GM18868 (cell line): Measurements from ENCODE around the gene FBXL17.
A peak's percentile ranks its signal among the peaks of the same experiment; 100 is the strongest.
"Not testable (repeated sequence)": the region's sequence is repeated elsewhere in the genome, so short reads cannot be mapped to it uniquely, and the experiment has no call there.

Experiments
- ATAC-seq: cut with Tn5 transposase; IDR thresholded peaks from one replicate; pipeline ENCODE4 v1.9.1; 2021; ENCODE audit warnings: mild to moderate bottlenecking, moderate library complexity; ENCODE audit not compliant: unreplicated experiment

The FBXL17 gene

GRCh38 chr5:108312258-108312657 is 69.6 kb downstream of the FBXL17 start:
- no peak for ATAC-seq

- ATAC-seq: no peak
These were observed 70.2 kb downstream of the FBXL17 start for GRCh38 chr5:108311682-108312081.

DNA sequence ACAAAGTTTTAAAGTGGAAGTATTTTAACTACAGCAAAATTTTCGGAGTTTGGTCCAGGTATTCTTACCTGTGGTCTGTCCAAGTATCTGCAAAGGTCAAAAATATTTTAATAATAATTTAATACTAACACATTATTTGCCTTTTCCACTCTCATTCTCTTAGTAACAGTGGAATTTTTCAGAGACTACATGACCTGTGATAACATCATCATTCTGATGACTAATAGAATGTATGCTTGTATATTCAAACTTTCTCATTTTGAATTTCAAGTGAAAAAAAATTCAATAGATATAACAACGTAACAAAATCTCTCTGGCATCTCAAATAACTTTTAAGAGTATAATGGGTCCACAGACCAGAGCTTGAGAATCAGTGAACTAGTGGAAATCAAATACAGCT is 78.3 kb downstream of the FBXL17 start:
- no peak for ATAC-seq

- no peak for ATAC-seq
These were observed 78.8 kb downstream of the FBXL17 start for GRCh38 chr5:108303086-108303485.

- ATAC-seq: no peak
These were observed 84.8 kb downstream of the FBXL17 start for GRCh38 chr5:108297042-108297601.

GRCh38 chr5:108295578-108296368 is 86.1 kb downstream of the FBXL17 start:
- no peak for ATAC-seq

DNA sequence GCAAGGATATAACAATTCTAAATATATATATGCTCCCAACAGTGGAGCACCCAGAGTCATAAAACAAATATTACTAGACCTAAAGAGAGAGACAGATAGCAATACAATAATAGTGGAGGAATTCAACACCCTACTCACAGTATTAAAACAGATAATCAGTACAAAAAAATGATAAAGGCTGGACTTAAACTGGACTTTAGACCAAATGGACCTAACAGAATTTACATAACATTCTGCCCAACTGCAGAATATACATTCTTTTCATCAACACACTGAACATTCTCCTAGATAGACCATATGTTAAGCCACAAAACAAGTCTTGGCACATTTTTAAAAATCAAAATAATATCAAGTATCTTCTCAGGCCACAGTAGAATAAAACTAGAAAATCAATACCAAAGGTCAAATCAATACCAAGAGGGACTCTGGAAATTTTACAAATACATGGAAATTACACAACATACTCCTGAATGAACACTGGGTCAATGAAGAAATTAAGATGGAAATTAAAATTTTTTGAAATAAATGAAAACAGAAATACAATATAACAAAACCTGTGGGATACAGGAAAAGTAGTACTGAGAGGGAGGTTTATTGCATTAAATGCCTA is 100.8 kb downstream of the FBXL17 start:
- no peak for ATAC-seq

DNA sequence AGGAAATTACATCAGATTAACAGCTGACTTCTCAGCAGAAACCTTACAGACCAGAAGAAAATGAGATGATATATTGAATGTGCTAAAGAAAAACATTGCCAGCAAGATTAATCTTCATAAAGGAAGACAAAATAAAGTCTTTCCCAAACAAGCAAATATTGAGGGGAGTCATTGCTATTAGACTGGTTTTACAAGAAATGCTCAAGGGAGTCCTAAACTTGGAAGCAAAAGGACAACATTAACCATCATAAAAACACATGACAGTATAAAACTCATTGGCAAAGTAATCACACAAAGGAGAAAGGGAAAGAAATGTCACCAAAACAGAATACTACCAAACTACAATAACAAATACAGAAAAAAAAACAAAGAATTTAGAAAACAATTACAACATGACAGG is 101.7 kb downstream of the FBXL17 start:
- no peak for ATAC-seq

- no peak for ATAC-seq
These were observed 103.3 kb downstream of the FBXL17 start for GRCh38 chr5:108278285-108279240.

GRCh38 chr5:108276187-108277050 is 105.5 kb downstream of the FBXL17 start:
- no peak for ATAC-seq

DNA sequence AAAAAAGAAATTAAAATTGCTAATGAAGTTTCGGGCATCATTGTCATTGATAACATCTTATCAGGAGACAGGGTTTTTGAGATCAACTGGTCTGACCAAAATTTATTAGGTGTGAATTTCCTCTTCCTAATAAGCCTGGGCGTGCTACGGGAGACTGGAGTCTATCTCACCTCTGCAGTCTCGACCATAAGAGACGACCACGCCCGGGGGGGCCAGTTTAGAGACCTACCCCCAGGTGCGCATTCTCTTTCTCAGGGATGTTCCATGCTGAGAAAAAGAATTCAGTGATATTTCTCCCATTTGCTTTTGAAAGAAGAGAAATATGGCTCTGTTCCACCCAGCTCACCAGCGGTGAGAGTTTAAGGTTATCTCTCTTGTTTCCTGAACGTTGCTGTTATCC is 107.8 kb downstream of the FBXL17 start:
- ATAC-seq: not testable (repeated sequence)

DNA sequence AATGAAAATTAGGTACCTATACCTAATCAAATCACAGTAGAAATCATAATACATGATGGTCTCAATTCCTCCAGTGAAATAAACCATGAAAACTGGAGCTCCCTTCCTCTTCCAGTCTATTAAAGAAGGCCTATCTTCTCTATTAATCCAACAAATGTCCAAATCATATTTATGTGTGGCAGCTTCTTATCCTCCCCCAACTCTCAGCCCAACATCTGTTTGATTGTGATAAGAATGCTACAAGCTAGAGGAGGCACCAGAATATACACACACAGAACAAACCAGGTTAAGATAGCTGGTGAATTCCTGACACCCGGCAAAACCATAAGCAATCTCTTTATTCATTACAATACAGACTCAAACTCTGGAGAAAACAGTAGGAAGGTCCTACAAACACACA is 110.8 kb downstream of the FBXL17 start:
- no peak for ATAC-seq

DNA sequence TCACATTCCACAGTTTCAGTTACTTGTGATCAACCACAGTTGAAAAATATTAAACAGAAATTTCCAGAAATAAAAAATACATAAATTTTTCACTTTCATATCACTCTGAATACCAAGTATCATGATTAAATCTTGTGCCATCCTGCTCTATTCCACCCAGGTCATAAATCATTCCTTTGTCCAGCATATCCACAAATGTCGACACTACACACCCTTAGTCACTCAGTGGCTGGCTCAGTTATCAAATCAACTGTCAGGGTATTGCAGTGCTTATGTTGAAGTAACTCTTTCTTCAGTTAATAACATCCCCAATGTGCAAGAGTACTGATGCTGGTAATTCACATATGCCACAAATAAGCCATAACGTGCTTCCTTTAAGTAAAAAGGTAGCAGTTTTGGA is 115.7 kb downstream of the FBXL17 start:
- no peak for ATAC-seq

DNA sequence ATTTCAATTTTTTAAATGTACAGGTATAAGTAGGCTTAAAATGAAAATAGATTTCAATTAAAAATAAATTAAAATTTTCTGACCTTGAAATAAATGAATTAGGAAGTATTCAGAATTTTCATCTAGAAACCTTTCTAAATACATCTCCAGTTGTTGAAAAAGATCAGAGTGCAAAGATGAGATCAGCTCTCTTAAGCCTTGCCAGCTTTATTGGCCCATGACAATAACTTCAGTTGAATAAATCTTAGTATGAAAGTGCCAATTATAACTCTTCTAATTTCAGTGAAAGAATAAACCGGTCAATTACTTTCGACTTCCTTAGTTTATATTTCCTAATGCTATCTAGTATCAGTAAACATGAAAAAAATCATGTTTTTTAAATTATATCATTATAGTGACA is 117.4 kb downstream of the FBXL17 start:
- ATAC-seq: no peak

DNA sequence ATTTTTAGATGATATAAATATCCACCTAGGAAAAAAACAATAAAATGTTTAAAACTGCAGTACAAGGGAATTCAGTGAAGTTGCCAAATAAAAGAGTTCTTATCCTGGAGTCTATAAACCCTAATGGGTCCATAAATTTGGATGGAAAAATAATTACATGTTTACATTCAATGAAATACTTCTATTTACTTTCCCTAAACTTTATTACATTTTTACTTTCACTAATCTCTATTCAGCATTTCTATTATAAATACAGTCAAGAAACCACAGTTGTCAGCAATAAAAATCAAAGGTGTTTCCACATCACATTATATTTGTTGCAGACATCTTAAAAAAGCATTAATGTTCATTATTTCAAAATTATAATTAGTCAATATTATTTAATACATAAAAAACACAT is 118.6 kb downstream of the FBXL17 start:
- no peak for ATAC-seq

DNA sequence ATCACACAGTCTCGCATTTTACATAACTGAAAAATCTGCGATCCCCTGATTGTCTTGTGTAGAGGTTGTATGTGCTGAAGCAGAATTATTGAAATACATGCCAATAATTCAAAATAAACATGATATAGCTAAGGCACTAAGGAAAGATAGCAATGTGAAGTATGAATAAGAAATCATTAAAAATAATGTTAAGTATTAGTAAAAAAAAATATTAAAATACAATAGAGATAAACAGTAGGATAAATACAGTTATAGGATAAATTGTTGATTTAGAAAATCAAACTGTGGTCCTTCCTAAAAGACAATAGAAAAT is 121.1 kb downstream of the FBXL17 start:
- no peak for ATAC-seq

DNA sequence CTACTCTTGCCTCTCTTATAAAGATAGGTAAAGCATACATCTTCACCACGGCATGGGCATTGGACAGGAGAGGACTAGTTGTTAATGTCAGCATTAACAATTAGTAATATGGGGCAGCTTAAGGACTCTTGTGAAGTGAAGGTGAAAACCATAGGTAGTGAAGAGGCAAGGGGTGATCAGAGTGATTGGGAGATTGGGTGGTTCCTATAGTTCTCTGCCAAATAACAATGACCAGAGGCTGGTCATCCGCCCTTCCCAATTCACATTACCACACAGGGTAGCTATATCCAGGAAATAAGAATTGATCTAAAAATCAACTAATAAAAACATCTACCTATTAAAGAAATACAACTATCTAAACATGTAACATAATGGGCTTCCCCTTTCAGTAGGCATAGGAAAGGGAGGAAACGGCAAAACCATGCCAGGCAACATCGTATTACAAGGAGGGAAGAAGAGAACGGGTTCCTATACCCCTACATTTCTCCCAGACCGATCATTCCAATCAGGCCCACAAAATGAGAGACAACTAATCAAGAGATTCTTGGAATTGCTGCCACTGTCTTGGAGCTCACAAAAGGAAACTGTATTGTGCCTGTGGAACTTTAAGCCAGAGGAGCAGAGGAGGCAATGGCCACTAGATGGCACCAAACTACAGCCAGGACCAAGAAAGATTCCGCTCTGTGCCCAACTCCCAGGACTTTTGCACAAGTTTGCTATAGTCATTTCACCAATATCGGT is 121.6 kb downstream of the FBXL17 start:
- peak; percentile 97 for ATAC-seq

- ATAC-seq: peak; percentile 32
These were observed 122.6 kb downstream of the FBXL17 start for GRCh38 chr5:108259306-108259705.

- ATAC-seq: no peak
These were observed 123.9 kb downstream of the FBXL17 start for GRCh38 chr5:108257996-108258395.

DNA sequence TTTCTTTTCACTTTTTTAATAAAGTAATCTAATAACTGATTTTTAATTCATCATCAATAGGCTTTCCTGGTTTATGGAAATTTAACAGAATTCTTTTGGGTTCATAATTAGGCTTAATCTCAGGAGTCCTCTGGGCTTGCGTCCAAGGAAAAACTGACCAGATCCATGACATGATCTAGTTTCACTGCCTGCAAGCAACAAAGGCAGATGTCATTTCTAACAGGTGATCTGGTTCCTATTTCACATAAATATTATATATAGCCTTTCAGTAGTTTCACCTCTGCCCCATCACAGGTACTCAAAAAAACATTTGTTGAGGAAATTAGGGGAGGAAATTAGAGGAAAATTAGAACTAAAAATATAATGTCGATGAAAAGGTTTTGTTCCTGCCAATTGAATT is 126.4 kb downstream of the FBXL17 start:
- ATAC-seq: no peak
